ENCODE data around the gene VEGFA. TPM values are rescaled to one million over a fixed set of nuclear protein-coding genes. Genes with fewer than 3 reads are reported as not detected.

The VEGFA gene
- total RNA-seq, 1 donor from 2014 or later = 231 TPM

DNA sequence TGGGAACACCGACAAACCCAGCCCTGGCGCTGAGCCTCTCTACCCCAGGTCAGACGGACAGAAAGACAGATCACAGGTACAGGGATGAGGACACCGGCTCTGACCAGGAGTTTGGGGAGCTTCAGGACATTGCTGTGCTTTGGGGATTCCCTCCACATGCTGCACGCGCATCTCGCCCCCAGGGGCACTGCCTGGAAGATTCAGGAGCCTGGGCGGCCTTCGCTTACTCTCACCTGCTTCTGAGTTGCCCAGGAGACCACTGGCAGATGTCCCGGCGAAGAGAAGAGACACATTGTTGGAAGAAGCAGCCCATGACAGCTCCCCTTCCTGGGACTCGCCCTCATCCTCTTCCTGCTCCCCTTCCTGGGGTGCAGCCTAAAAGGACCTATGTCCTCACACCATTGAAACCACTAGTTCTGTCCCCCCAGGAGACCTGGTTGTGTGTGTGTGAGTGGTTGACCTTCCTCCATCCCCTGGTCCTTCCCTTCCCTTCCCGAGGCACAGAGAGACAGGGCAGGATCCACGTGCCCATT, 15.3 kb downstream of the VEGFA start:
- intact Hi-C loops (cut with DNase I) = no loop called here
- ATAC-seq = no peak
- Histone ChIP-seq H3K27ac (no peak overlapping the region), H3K4me3 (no peak overlapping the region), H3K36me3 (peaks cover 51% of the 10 kb centered on the region), H3K27me3 (no peaks in the 10 kb centered on the region), H3K9me3 (no peaks in the 10 kb centered on the region), H3K4me1 (no peaks in the 10 kb centered on the region)
- no peak for DNase-seq
- TF ChIP-seq, protein P1, sequence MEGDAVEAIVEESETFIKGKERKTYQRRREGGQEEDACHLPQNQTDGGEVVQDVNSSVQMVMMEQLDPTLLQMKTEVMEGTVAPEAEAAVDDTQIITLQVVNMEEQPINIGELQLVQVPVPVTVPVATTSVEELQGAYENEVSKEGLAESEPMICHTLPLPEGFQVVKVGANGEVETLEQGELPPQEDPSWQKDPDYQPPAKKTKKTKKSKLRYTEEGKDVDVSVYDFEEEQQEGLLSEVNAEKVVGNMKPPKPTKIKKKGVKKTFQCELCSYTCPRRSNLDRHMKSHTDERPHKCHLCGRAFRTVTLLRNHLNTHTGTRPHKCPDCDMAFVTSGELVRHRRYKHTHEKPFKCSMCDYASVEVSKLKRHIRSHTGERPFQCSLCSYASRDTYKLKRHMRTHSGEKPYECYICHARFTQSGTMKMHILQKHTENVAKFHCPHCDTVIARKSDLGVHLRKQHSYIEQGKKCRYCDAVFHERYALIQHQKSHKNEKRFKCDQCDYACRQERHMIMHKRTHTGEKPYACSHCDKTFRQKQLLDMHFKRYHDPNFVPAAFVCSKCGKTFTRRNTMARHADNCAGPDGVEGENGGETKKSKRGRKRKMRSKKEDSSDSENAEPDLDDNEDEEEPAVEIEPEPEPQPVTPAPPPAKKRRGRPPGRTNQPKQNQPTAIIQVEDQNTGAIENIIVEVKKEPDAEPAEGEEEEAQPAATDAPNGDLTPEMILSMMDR (IDR thresholded peaks at IDR 0.05) = no peak

DNA sequence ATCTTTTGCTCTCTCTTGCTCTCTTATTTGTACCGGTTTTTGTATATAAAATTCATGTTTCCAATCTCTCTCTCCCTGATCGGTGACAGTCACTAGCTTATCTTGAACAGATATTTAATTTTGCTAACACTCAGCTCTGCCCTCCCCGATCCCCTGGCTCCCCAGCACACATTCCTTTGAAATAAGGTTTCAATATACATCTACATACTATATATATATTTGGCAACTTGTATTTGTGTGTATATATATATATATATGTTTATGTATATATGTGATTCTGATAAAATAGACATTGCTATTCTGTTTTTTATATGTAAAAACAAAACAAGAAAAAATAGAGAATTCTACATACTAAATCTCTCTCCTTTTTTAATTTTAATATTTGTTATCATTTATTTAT, 15.9 kb downstream of the VEGFA start:
- H3K36me3 ChIP-seq = peaks cover 45% of the 10 kb centered on the region

DNA sequence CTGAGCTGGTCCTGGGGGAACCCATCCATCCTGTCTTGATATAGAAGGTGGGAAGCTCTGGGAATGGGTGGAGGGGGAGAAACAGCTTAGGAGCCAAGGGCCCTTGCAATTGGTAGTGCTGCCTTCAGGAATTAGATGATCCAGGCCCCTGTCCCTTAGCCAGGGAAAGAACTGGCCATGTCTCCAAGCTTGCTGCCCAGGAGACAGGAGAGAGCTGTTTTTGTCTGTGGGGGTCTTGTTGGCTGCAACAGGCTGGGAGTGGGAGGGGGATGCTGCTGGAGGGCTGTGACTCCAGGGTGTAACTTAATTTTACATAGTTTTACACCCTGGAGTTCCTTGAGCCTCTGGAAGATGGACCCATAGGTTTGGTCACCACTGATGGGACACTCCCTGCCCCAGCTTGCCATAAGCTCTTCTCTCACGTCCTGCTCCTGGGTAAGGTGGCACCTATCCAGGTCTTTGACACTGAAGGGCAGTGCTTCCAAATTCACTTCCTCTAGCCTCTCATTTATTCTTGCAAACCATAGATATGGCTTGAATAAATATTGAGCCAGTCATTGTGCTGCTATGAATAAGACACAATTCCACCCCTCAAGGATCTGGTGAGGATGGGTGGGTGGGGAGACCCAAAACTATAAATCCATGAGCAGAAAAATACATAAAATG, 16.8 kb downstream of the VEGFA start:
- peaks cover 36% of the 10 kb centered on the region for H3K36me3 ChIP-seq
- no peaks in the 10 kb centered on the region for H3K27me3 ChIP-seq
- H3K4me3 ChIP-seq = no peak overlapping the region
- H3K27ac ChIP-seq = no peak overlapping the region
- no peaks in the 10 kb centered on the region for H3K9me3 ChIP-seq
- no peaks in the 10 kb centered on the region for H3K4me1 ChIP-seq
- DNase-seq (no peak), ATAC-seq (no peak)
- intact Hi-C loops (cut with DNase I) = no loop called here
- TF ChIP-seq, protein P1 (IDR thresholded peaks at IDR 0.05) = no peak

More for the DNA sequence above, 15.9 kb downstream of the VEGFA start:
- H3K4me3 ChIP-seq = no peak overlapping the region
- TF ChIP-seq, protein P1 (IDR thresholded peaks at IDR 0.05) = no peak
- H3K9me3 ChIP-seq = no peaks in the 10 kb centered on the region
- no peak for ATAC-seq
- H3K27ac ChIP-seq = no peak overlapping the region
- intact Hi-C loops (cut with DNase I) = no loop called here
- no peaks in the 10 kb centered on the region for H3K27me3 ChIP-seq
- DNase-seq = no peak
- no peaks in the 10 kb centered on the region for H3K4me1 ChIP-seq

DNA sequence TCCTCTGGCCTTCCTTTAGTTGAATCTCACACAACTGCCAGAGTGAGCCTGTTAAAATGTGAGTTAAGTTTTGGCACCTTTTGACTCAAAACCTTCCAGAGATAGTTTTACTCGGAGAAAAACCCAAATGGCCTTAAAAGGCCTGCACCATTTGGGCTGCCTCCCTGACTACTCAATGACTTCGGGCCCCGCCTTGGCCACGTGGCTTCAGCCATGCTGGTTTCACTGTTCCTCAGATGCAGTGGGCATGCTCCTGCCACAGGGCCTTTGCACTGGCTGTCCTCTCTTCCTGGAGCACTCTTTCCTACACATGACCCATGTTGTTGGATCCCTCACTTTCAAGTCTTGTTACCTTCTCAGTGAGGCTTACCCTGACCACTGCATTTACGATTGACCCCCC, 18.3 kb downstream of the VEGFA start:
- Histone ChIP-seq H3K27me3 (no peaks in the 10 kb centered on the region), H3K4me1 (no peaks in the 10 kb centered on the region), H3K9me3 (no peaks in the 10 kb centered on the region), H3K27ac (no peak overlapping the region), H3K36me3 (peaks cover 25% of the 10 kb centered on the region), H3K4me3 (no peak overlapping the region)
- DNase-seq = no peak
- intact Hi-C loops (cut with DNase I) = no loop called here
- ATAC-seq = no peak
- TF ChIP-seq, protein P1 (IDR thresholded peaks at IDR 0.05) = no peak

DNA sequence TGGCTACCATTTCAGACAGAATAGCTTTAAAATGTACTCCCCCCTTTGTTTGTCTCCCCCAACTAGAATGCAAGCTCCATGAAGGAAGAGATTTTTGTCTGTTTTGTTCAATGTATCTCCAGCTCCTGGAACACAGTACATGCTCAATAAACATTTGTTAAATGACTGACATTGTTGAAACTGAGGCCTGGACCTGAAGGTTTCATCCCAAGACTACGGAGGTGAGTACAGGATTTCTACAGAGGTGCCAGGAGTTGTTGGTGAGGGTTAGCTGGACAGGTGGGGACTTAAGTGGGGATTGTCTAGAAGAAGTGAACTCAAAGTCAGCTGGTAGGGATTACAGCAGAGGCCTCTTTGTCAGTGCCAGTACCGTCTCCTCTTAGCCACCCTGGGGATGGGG, 19.4 kb downstream of the VEGFA start:
- H3K27ac ChIP-seq = no peak overlapping the region

More for the DNA sequence above, 19.4 kb downstream of the VEGFA start:
- Histone ChIP-seq H3K9me3 (no peaks in the 10 kb centered on the region), H3K4me1 (no peaks in the 10 kb centered on the region), H3K27me3 (no peaks in the 10 kb centered on the region), H3K4me3 (no peak overlapping the region), H3K36me3 (peaks cover 15% of the 10 kb centered on the region)
- DNase-seq (no peak), ATAC-seq (no peak)
- intact Hi-C loops (cut with DNase I) = no loop called here
- TF ChIP-seq, protein P1 (IDR thresholded peaks at IDR 0.05) = no peak

Data from upper lobe of right lung (tissue), 1 donor.